GM12892 (cell line): Measurements from ENCODE around the gene RNF115.

ENCODE experiments used
- POLR2A ChIP-seq: IDR thresholded peaks from 2 replicates; pipeline ENCODE4 v1.6.1; 2011; ENCODE audit warnings: low read depth, low read length, control low read depth
- TAF1 ChIP-seq: IDR thresholded peaks from 2 replicates; pipeline ENCODE4 v1.6.1; 2011; ENCODE audit warnings: low read depth, mild to moderate bottlenecking, control low read depth, low read length, borderline replicate concordance

DNA sequence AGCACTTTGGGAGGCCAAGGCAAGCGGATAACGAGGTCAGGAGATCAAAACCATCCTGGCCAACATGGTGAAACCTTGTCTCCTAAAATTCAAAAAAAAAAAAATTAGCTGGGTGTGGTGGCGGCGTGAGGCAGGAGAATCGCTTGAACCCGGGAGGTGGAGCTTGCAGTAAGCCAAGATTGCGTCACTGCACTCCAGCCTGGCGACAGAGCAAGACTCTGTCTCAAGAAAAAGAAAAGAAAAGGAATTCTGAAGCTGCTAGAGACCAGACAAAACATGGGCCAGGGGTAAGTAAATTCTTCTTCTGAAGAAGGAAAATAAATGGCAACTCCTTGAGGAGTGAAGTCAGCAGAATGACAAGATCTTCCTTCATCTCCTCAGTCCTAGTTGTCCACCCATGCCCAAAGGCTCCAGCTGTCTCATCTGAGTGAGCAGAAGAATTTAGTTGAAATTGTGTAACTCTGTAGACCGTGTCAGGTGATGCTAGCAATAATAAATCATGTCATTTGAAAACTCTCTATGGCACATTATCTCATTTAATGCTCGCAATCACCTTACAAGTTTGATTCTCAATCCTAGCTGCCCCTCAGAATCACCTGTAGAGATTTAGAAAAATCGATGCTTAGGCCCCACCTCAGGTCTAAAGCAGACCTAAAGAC lies 131.0 kb downstream of the RNF115 start:
- TF ChIP-seq TAF1 (no peak), POLR2A (no peak)
